ENCODE data around the gene UNC5B.

GRCh38 chr10:71231206-71231605 is 18.8 kb downstream of the UNC5B start:
- TF ChIP-seq, protein P1, sequence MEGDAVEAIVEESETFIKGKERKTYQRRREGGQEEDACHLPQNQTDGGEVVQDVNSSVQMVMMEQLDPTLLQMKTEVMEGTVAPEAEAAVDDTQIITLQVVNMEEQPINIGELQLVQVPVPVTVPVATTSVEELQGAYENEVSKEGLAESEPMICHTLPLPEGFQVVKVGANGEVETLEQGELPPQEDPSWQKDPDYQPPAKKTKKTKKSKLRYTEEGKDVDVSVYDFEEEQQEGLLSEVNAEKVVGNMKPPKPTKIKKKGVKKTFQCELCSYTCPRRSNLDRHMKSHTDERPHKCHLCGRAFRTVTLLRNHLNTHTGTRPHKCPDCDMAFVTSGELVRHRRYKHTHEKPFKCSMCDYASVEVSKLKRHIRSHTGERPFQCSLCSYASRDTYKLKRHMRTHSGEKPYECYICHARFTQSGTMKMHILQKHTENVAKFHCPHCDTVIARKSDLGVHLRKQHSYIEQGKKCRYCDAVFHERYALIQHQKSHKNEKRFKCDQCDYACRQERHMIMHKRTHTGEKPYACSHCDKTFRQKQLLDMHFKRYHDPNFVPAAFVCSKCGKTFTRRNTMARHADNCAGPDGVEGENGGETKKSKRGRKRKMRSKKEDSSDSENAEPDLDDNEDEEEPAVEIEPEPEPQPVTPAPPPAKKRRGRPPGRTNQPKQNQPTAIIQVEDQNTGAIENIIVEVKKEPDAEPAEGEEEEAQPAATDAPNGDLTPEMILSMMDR (IDR thresholded peaks at IDR 0.05): no peak
- TF ChIP-seq POLR2A (IDR thresholded peaks at IDR 0.05) (no peak), POLR2AphosphoS5 (IDR thresholded peaks at IDR 0.05) (no peak)

Data from gastroesophageal sphincter (tissue), 3 donors.